NCI-H146 (cell line): Measurements from ENCODE around the gene HDAC2.
A peak's percentile ranks its signal among the peaks of the same experiment; 100 is the strongest.
"Not testable (repeated sequence)": the region's sequence is repeated elsewhere in the genome, so short reads cannot be mapped to it uniquely, and the experiment has no call there.

Experiments used
- DNase-seq: peaks from one replicate; lab custom pipeline; 2025; lab: John Stamatoyannopoulos, UW

HDAC2 gene

DNA sequence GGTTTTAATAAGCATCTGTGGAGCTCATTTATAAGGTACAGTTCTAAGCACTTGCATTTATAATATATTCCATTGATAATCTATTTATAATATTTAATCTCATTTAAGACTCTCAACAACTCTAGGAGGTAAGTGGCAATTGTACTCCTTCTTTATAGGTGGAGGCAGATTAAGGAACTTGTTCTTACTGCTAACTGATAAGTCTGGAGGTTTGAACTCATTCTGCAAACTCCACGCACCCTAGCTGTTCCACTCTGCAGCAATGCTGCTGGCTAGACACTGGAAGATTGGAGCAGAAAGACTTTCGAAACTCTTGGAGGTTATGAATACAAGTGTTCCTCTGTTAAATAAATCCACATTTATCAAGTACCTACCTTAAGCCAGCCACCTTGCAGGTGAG lies 793 bp upstream of the HDAC2 start:
- no peak for DNase-seq

DNA sequence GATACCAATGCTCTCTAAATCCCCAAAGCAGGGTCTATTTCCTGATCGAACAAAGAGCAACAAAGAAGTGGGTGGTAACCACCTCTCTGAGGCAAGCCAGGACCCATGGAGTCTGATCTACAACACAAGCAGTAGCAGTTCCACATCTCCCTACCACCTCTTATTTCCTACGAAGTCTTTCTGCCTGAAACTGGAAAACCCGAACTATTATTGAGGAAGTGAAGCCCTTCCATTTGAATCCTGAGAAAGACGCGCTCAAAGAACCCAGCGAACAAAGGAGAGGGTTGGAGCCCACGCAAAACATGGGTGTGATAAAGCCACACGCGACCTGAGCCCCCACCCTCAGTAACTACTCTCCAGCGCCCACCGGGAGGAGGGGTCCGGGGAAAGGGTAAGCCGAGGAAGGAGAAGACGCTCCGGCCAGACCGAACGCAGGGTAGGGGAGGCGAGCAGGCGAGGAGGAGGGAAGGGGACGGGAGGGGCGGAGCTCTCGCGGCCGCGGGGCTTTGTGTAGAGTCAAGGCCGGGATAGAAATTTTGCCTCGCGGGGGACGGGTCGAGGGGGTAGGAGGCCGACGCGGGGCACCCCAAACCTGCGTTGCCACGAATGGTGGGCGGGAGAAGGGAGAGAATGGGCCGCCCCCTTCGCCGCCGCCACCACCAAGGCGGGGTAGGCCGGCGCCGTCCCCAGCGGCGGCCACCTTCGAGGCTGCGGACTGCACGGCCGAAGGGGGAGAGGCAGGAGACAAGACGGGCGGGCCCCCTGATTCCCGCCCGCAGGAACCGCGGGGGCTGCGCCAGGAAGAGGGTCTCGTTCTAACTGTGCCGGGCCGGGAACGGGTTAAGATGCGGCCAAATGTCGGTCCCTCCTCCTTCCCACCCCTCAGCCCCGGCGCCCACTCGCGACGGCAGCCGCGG lies 802 bp downstream of the HDAC2 start:
- DNase-seq, result peak; percentile 64

DNA sequence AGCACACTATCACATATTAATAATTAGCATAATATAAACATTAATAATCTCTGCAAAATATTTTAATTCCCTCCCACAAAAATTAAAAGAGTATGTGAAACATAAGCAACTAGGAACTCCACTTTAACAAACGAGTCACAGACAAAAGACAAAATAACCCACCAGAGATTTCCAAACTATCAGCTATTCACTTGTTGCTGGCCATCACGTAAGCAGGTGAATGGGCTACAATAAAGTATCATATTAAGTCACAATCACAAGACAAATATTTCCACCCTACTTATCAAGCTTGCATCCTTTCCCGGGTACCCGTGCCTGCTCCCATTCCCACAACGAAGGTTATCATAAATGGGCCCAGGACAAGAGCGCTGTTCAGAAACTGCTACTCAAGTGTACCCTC lies 2.5 kb downstream of the HDAC2 start:
- DNase-seq, result peak; percentile 2

DNA sequence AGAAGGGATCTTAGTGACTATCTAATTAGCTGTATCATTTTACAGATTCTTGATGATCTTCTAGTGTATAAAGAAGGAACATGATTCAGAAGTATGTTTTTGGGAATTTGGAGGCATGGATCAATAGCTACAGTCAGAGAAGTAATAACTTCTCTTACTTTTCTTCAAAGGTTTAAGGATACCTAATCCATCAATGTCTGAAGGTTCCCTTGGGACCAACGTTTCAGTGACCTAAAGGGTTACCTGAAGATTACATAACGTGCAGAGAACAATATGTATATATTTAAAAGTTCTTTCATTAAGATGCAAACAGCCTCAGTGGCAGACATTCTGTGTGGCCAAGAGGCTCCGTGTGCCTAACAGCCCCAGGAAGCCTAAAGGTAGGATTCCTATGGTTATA lies 3.2 kb downstream of the HDAC2 start:
- DNase-seq, result no peak

- no peak for DNase-seq
Measured at GRCh38 chr6:113960795-113961194, 10.2 kb downstream of the HDAC2 start.

GRCh38 chr6:113959235-113959634 lies 11.7 kb downstream of the HDAC2 start:
- DNase-seq, result no peak

DNA sequence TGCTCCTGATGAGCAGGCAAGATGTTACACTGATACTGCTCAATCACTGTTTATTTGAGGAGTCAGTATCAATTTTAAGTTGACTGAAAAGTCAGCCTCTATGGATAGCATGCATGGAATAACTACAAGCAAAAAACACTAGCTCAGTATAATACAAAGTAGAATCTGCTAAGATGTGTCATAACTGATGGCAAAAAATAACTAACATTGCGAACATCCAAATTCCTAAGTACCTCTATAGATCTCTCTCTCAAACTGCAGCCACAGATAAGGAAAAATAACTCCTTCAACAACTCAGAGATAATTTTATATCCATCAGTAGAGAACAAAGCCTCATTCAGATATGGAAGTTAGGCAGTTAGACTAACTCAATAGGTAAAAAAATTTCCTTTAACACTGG lies 16.3 kb downstream of the HDAC2 start:
- DNase-seq, result no peak

DNA sequence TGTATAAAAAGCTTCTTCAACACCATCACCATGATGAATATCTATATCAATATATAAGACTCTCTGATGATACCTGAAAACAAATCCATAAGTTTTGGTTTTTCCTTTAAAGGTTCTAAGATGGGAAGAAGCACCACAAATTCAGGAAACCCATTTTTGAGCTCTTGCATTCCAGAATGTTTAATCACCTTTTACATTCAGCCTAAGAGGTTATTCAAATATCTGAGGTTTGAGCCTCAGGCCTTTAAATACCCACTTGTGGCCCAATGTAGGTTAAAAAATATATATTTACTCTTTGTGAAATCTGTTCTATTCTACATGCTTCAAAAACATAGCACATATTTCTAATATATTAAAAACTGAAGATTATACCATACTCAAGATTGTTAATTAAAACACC lies 17.6 kb downstream of the HDAC2 start:
- DNase-seq, result no peak

DNA sequence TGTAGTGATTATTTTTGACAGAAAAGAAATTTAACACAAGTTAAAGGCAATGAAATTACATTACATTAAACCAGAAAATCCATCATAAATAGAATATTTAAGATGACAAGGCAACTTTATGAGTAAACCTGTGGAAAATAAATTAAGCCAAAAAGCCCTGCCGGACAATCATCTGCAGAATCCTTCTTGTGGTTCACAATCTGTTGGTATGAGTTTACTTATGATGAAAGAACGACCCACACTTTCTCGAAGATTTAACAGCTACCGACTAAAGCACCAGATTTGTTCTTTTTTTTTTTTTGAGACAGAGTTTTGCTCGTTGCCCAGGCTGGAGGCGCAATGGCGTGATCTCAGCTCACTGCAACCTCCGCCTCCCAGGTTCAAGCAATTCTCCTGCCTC lies 21.4 kb downstream of the HDAC2 start:
- DNase-seq, result no peak

GRCh38 chr6:113944701-113945100 lies 26.2 kb downstream of the HDAC2 start:
- no peak for DNase-seq

- no peak for DNase-seq
Measured at GRCh38 chr6:113939825-113940224, 31.1 kb downstream of the HDAC2 start.

GRCh38 chr6:113936093-113936934 lies 34.6 kb downstream of the HDAC2 start:
- DNase-seq, result peak; percentile 33

DNA sequence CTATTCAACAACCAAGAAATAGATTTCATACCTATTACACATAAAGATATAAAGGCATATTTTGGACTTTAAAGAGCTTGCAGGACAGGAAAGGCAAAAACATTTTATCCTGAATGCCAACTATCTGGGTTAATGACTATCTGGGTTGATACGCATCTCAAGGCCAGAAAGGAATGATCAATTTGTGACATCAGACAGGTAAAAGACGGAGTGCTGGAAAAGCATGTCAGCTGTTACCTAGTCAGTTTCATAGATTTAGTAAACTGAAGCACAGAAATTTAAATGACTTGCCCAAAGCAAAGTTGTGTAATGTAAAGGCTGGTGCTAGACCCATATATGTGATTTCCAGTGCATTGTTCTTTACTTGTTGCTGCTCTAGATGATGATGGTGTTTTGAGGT lies 36.8 kb downstream of the HDAC2 start:
- no peak for DNase-seq

DNA sequence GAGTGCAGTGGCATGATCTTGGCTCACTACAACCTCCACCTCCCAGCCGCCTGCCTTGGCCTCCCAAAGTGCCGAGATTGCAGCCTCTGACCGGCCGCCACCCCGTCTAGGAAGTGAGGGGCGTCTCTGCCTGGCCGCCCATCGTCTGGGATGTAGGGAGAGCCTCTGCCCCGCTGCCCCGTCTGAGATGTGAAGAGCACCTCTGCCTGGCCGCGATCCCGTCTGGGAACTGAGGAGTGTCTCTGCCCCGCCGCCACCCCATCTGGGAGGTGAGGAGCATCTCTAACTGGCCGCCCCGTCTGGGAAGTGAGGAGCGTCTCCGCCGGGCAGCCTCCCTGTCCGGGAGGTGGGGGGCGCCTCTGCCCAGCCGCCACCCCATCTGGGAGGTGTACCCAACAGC lies 39.0 kb downstream of the HDAC2 start:
- not testable (repeated sequence) for DNase-seq

GRCh38 chr6:113930183-113930582 lies 40.8 kb downstream of the HDAC2 start:
- DNase-seq, result no peak

- no peak for DNase-seq
Measured at GRCh38 chr6:113927001-113927400, 43.9 kb downstream of the HDAC2 start.

DNA sequence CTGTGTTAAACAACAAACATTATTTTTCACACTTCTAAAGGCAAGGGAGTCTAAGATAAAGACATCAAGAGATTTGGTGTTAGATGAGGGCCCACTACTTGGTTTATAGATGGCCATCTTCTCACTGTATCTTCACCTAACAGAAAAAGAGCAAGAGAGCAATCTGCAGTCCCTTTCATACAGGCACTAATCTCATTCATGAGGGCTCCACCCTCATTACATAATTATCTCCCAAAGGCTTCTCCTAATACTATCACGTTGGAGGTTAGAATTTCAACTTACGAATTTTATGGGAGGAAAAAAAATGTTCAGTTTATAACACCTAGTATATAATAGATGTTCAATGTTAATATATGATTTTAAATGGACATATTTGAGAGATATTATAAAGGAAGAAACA lies 45.6 kb downstream of the HDAC2 start:
- DNase-seq, result no peak

DNA sequence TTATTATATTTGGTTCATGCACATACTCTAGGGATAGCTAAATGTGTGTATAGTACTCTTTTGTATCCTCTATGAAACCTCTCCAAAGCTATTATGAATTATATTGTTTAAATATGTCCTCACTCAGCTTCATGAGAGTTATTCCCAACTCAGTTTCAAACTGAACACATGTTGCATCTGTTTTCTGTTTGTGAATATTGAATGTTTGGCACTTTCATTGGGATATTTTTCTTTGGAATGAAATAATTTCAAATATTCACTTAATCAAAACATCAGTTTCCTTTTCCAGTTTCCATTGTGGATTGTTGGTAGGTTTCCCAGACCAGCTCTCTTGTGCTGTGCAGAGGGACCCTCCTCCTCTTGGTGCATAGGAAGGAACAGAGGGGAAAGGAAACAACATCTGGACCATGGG lies 46.6 kb downstream of the HDAC2 start:
- no peak for DNase-seq

DNA sequence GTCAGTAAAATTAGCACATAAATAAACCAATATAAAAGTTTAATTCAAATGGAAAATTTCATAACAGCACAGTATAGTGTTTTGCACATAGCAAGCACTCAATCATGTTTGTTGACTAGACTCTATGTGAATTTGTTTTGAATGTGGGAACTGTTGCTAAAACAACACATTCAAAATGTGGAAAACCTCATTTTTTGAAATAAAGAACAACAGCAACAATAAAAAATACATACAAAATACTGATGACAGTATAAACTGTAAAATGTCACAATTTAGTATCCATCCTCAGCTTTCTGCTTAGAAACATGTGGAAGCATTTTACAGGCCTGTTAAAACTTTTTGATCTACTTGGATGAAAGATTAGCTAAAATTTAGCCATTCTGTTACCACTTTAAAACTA lies 47.4 kb downstream of the HDAC2 start:
- DNase-seq, result no peak

DNA sequence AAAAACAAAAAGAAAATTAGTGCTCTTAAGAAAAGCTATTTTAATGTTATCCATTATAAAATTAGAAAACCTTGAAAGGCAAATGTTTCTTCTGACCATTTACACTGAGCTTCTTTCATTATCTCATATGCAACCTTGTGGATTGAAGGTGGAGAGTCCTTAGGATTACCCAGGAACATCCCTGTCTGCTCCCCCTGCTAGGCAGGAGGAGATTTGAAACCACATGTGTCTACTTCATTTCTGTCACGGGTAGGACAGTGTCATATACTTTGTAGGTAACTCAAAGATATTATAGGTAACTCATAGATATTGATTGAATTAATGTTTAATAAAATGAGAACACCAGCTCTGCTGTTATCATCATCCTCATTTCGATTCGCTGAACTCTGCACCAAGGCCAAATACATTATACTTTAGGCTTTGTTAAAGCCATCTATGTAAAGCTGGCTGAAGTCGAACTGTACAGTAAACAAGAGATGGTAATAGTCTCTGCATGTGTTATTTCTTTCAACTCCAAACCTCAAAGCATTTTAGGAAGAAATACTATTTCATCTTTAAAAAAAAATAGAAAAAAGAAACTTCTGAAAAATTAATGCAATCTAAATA lies 49.5 kb downstream of the HDAC2 start:
- no peak for DNase-seq

DNA sequence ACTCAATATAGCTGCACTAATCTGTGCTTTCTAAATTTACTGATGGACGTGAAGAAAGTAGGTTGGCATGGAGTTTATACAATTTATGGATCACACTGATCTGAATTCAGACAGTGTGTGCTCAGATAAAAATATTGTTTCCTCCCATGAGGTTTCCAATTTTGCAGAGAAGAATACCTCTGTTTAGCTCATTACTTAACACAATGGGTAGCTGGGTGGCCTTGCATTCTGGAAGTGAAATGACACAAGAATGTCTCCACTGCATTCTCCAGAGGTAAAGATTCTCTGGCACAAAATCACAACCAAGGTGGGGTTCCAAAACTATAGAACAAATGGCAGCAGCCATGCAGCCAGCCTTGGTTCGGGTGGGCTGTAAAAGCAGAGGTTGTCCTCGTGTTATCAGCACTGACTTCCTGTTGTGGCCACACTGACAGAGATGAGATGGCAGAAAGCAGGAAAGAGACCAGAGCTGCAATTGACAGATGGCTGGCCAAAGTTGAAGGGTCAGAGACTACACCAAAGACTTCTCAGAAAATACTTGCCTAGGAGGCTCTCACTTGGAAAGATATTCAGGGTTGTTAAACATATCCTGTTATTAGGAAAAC lies 50.2 kb downstream of the HDAC2 start:
- DNase-seq, result no peak

DNA sequence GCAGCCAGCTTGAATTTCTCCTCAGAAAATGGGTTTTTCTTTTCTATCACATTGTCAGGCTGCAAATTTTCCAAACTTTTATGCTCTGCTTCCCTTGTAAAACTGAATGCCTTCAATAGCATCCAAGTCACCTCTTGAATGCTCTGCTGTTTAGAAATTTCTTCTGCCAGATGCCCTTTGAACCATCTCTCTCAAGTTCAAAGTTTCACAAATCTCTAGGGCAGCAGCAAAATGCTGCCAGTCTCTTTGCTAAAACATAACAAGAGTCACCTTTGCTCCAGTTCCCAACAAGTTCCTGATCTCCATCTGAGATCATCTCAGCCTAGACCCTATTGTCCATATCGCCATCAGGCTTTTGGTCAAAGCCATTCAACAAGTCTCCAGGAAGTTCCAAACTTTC lies 60.7 kb downstream of the HDAC2 start:
- DNase-seq, result not testable (repeated sequence)
